SK-N-SH treated with all-trans-retinoic acid at 6 μM for 48 hours (cell line): ENCODE results near the gene OR8B8.

ENCODE experiments used
- ATAC-seq: fragments of 200-7000 bp; cut with Tn5 transposase; 3 replicates; pipeline ENCODE4 v1.9.1; 2020; ENCODE audit warnings: mild to moderate bottlenecking, moderate library complexity
- ARNTL ChIP-seq: fragments of 450-650 bp; formaldehyde crosslinking; IDR thresholded peaks from 2 replicates; pipeline ENCODE4 v1.5.0; 2020; ENCODE audit warnings: low read depth, mild to moderate bottlenecking, moderate library complexity, borderline replicate concordance
- BACH2 ChIP-seq: fragments of 250-450 bp; sonication (Bioruptor Pico); IDR thresholded peaks from 2 replicates; pipeline ENCODE4 v1.9.0; 2021; ENCODE audit warnings: mild to moderate bottlenecking, borderline replicate concordance
- CSDC2 ChIP-seq: fragments of 250-450 bp; sonication (Bioruptor Pico); IDR thresholded peaks from 2 replicates; pipeline ENCODE4 v1.5.0; 2020; ENCODE audit warnings: mild to moderate bottlenecking, moderate library complexity
- ESRRG ChIP-seq: fragments of 250-450 bp; sonication (Bioruptor Pico); IDR thresholded peaks from 2 replicates; pipeline ENCODE4 v1.6.1; 2021; ENCODE audit warnings: mild to moderate bottlenecking
- GLIS3 ChIP-seq: fragments of 250-450 bp; sonication (Bioruptor Pico); IDR thresholded peaks from 2 replicates; pipeline ENCODE4 v1.5.0; 2020; ENCODE audit warnings: mild to moderate bottlenecking, moderate library complexity
- ISL1 ChIP-seq: fragments of 250-450 bp; sonication (Bioruptor Pico); IDR thresholded peaks from 2 replicates; pipeline ENCODE4 v2.1.2; 2022; ENCODE audit warnings: mild to moderate bottlenecking, moderate library complexity
- OSR1 ChIP-seq: fragments of 250-450 bp; sonication (Bioruptor Pico); IDR thresholded peaks from 2 replicates; pipeline ENCODE4 v1.8.0; 2022; ENCODE audit warnings: moderate library complexity, mild to moderate bottlenecking, inconsistent platforms
- PPARA ChIP-seq: fragments of 250-450 bp; sonication (Bioruptor Pico); IDR thresholded peaks from 2 replicates; pipeline ENCODE4 v1.5.0; 2020; ENCODE audit warnings: mild to moderate bottlenecking, borderline replicate concordance
- RARB ChIP-seq: fragments of 250-450 bp; sonication (Bioruptor Pico); IDR thresholded peaks from 2 replicates; pipeline ENCODE4 v1.8.0; 2021; ENCODE audit warnings: mild to moderate bottlenecking, moderate library complexity
- SNAI2 ChIP-seq: fragments of 250-450 bp; sonication (Bioruptor Pico); IDR thresholded peaks from 2 replicates; pipeline ENCODE4 v1.5.0; 2020; ENCODE audit warnings: mild to moderate bottlenecking, moderate library complexity
- TCF4 ChIP-seq: fragments of 250-450 bp; sonication (Bioruptor Pico); IDR thresholded peaks from 2 replicates; pipeline ENCODE4 v1.8.0; 2021; ENCODE audit warnings: mild to moderate bottlenecking, moderate library complexity, borderline replicate concordance
- TOX ChIP-seq: fragments of 250-450 bp; sonication (Bioruptor Pico); IDR thresholded peaks from 2 replicates; pipeline ENCODE4 v1.8.0; 2021; ENCODE audit warnings: mild to moderate bottlenecking, moderate library complexity, borderline replicate concordance
- ZC3H10 ChIP-seq: fragments of 250-450 bp; sonication (Bioruptor Pico); IDR thresholded peaks from 2 replicates; pipeline ENCODE4 v1.5.1; 2021; ENCODE audit warnings: mild to moderate bottlenecking, moderate library complexity
- ZFP3 ChIP-seq: fragments of 250-450 bp; sonication (Bioruptor Pico); IDR thresholded peaks from 2 replicates; pipeline ENCODE4 v1.5.0; 2020; ENCODE audit warnings: mild to moderate bottlenecking, moderate library complexity
- ZFP30 ChIP-seq: fragments of 450-650 bp; formaldehyde crosslinking; IDR thresholded peaks from 2 replicates; pipeline ENCODE4 v1.5.0; 2022; ENCODE audit warnings: mild to moderate bottlenecking, moderate library complexity
- ZNF565 ChIP-seq: fragments of 450-650 bp; formaldehyde crosslinking; conservative IDR thresholded peaks from 2 replicates; pipeline ENCODE4 v1.5.0; 2020; ENCODE audit warnings: low read depth, mild to moderate bottlenecking, moderate library complexity
- ZNF70 ChIP-seq: fragments of 450-650 bp; formaldehyde crosslinking; IDR thresholded peaks from 2 replicates; pipeline ENCODE4 v1.5.0; 2020; ENCODE audit warnings: mild to moderate bottlenecking, moderate library complexity
- ZNF8 ChIP-seq: fragments of 450-650 bp; formaldehyde crosslinking; IDR thresholded peaks from 2 replicates; pipeline ENCODE4 v1.5.0; 2020; ENCODE audit warnings: mild to moderate bottlenecking, moderate library complexity
- TF ChIP-seq, protein P1 (sequence below): fragments of 250-450 bp; sonication (Bioruptor Pico); IDR thresholded peaks from 2 replicates; pipeline ENCODE4 v1.8.0; 2020; ENCODE audit warnings: mild to moderate bottlenecking, moderate library complexity, borderline replicate concordance
- TF ChIP-seq, protein P2 (sequence below): fragments of 250-450 bp; sonication (Bioruptor Pico); IDR thresholded peaks from 2 replicates; pipeline ENCODE4 v1.5.1; 2021; ENCODE audit warnings: mild to moderate bottlenecking, moderate library complexity
- TF ChIP-seq, protein P3 (sequence below): fragments of 250-450 bp; sonication (Bioruptor Pico); IDR thresholded peaks from 2 replicates; pipeline ENCODE4 v1.5.1; 2020; ENCODE audit warnings: low read depth, mild to moderate bottlenecking, moderate library complexity
- TF ChIP-seq, protein P4 (sequence below): fragments of 250-450 bp; sonication (Bioruptor Pico); IDR thresholded peaks from 2 replicates; pipeline ENCODE4 v1.8.0; 2021; ENCODE audit warnings: low read depth, mild to moderate bottlenecking, moderate library complexity, borderline replicate concordance

OR8B8 gene

DNA sequence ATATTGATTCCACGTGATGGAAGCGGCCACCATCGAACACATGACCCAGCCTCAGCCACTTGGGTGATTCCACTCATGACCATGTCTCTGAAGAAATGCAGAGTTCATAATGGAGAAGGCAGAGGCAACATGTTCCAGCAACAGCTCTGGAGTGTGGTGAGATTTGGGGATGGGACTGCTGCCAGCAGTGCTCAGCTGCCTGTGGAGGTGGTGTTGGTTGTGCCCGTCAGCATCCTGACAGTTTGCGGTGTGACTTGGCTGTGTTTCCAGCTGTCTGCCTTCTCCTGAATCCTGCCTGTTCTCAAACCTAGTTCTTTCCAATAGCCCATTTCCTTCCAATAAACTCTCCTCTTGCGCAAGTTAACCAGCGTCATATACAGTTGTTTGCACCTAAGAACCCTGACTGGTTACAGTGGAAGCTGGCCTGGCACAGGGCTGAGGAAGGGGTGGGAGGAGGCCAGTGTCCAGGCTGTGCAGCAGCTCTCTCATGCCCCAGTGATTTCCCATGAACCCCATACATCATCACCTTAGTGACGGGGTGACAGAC, 22.0 kb upstream of the OR8B8 start:
- no peak for ATAC-seq
- TF ChIP-seq ZFP3 (CRISPR knock-in tag) (no peak), ESRRG (CRISPR knock-in tag) (no peak), ZNF70 (no peak), ZFP30 (CRISPR knock-in tag) (no peak), ISL1 (CRISPR knock-in tag) (no peak), BACH2 (CRISPR knock-in tag) (no peak), ZC3H10 (CRISPR knock-in tag) (no peak), ZNF565 (no peak)
- TF ChIP-seq, protein P1, sequence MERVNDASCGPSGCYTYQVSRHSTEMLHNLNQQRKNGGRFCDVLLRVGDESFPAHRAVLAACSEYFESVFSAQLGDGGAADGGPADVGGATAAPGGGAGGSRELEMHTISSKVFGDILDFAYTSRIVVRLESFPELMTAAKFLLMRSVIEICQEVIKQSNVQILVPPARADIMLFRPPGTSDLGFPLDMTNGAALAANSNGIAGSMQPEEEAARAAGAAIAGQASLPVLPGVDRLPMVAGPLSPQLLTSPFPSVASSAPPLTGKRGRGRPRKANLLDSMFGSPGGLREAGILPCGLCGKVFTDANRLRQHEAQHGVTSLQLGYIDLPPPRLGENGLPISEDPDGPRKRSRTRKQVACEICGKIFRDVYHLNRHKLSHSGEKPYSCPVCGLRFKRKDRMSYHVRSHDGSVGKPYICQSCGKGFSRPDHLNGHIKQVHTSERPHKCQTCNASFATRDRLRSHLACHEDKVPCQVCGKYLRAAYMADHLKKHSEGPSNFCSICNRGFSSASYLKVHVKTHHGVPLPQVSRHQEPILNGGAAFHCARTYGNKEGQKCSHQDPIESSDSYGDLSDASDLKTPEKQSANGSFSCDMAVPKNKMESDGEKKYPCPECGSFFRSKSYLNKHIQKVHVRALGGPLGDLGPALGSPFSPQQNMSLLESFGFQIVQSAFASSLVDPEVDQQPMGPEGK (CRISPR knock-in tag), result no peak
- TF ChIP-seq, protein P2, sequence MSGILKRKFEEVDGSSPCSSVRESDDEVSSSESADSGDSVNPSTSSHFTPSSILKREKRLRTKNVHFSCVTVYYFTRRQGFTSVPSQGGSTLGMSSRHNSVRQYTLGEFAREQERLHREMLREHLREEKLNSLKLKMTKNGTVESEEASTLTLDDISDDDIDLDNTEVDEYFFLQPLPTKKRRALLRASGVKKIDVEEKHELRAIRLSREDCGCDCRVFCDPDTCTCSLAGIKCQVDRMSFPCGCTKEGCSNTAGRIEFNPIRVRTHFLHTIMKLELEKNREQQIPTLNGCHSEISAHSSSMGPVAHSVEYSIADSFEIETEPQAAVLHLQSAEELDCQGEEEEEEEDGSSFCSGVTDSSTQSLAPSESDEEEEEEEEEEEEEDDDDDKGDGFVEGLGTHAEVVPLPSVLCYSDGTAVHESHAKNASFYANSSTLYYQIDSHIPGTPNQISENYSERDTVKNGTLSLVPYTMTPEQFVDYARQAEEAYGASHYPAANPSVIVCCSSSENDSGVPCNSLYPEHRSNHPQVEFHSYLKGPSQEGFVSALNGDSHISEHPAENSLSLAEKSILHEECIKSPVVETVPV, result no peak
- TF ChIP-seq, all 23 proteins: peak for 0

DNA sequence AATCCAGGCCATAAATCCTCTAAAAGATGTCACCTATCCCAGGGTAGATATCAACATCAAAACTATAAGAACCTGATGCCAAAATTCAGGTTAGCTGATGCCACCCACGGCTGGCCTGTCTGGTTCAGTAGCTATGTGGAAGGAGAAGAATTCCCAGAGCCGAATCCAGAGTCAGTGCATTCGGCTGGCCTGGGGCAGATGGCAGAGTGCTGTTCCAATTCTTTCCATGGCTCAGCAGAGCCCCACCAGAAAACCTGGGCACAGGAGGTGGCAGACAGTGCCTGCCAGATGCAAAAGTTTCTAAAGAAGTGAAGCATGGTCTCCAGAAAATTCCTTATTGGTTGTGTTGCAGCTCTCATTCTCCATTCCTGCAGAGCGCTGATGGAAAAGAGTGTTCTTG, 19.9 kb upstream of the OR8B8 start:
- no peak for ATAC-seq
- TF ChIP-seq, protein P1 (CRISPR knock-in tag), result no peak
- no peak for TF ChIP-seq ZC3H10 (CRISPR knock-in tag)
- TF ChIP-seq ISL1 (CRISPR knock-in tag), result no peak
- TF ChIP-seq PPARA, result no peak
- TF ChIP-seq ZFP30 (CRISPR knock-in tag), result no peak
- no peak for TF ChIP-seq ZNF565
- no peak for TF ChIP-seq CSDC2
- no peak for TF ChIP-seq ZNF8 (CRISPR knock-in tag)
- no peak for TF ChIP-seq ZFP3 (CRISPR knock-in tag)
- TF ChIP-seq, protein P2, result no peak
- no peak for TF ChIP-seq TOX
- no peak for TF ChIP-seq OSR1 (CRISPR knock-in tag)
- no peak for TF ChIP-seq GLIS3 (CRISPR knock-in tag)
- TF ChIP-seq, protein P3, sequence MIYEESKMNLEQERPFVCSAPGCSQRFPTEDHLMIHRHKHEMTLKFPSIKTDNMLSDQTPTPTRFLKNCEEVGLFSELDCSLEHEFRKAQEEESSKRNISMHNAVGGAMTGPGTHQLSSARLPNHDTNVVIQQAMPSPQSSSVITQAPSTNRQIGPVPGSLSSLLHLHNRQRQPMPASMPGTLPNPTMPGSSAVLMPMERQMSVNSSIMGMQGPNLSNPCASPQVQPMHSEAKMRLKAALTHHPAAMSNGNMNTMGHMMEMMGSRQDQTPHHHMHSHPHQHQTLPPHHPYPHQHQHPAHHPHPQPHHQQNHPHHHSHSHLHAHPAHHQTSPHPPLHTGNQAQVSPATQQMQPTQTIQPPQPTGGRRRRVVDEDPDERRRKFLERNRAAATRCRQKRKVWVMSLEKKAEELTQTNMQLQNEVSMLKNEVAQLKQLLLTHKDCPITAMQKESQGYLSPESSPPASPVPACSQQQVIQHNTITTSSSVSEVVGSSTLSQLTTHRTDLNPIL (CRISPR knock-in tag), result no peak
- TF ChIP-seq, protein P4, sequence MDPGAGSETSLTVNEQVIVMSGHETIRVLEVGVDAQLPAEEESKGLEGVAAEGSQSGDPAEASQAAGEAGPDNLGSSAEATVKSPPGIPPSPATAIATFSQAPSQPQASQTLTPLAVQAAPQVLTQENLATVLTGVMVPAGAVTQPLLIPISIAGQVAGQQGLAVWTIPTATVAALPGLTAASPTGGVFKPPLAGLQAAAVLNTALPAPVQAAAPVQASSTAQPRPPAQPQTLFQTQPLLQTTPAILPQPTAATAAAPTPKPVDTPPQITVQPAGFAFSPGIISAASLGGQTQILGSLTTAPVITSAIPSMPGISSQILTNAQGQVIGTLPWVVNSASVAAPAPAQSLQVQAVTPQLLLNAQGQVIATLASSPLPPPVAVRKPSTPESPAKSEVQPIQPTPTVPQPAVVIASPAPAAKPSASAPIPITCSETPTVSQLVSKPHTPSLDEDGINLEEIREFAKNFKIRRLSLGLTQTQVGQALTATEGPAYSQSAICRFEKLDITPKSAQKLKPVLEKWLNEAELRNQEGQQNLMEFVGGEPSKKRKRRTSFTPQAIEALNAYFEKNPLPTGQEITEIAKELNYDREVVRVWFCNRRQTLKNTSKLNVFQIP (CRISPR knock-in tag), result no peak
- TF ChIP-seq ZNF70, result no peak
- TF ChIP-seq ARNTL (CRISPR knock-in tag), result no peak
- no peak for TF ChIP-seq TCF4
- TF ChIP-seq BACH2 (CRISPR knock-in tag), result no peak
- TF ChIP-seq SNAI2 (CRISPR knock-in tag), result no peak

DNA sequence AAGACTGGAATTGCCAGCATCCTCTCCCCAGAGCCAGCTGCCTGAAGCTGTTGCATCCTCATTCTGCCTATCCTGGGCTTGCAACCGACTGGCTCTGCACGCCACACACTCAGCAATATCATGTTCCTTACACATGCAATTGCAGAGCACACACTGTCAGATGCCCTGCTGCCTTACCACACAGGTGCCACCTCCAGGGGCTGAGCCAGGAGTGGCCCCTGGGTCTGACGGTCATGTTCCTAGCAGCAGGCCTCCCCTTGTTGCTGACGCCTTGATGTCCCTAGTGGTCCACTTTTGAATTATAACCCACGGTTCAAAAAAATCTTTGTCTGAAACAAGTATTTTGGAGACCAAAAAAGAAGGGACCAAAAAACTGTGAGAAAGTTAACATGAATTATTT, 18.5 kb upstream of the OR8B8 start:
- TF ChIP-seq ZC3H10 (CRISPR knock-in tag) (no peak), ESRRG (CRISPR knock-in tag) (no peak), RARB (no peak), ZFP3 (CRISPR knock-in tag) (no peak), TCF4 (no peak), GLIS3 (CRISPR knock-in tag) (no peak)
- TF ChIP-seq, protein P1 (CRISPR knock-in tag), result no peak
- ATAC-seq, result no peak
